NAMALWA (cell line): ENCODE results near the gene PLA2G2F.

Experiments
- DNase-seq: peaks from one replicate; pipeline ENCODE4 v3.0.0-alpha.2; 2015; ENCODE audit warnings: low spot score

The PLA2G2F gene

GRCh38 chr1:20191266-20191825 lies 52.2 kb downstream of the PLA2G2F start:
- DNase-seq: no peak

GRCh38 chr1:20192364-20192763 lies 53.2 kb downstream of the PLA2G2F start:
- no peak for DNase-seq

DNA sequence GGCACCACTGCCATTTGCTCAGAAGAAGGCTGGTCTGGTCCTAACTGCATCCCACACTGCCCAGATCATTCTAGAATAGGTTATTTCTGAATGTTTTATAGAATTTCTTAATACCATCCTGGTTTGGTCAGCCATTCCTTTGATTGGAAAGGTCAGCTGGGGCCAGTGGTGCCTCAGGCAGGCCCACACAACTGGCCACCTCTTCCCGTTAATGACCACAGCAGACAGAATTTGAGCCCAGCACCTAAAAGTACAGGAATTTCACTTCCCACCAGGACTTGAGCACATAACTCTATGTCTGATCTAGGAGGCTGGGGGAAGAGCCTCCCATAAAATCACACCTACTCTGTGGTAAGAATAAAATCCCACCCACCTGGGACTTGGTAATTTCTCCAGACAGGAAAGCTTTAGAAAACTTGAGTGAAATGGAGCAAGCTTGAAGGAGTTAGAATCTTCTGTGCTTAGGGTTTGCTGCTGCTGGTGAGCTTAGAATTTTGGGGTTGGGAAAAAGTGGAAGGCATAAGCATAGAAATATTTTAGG lies 53.8 kb downstream of the PLA2G2F start:
- no peak for DNase-seq

- DNase-seq: no peak
Observed at GRCh38 chr1:20194224-20194623, 55.1 kb downstream of the PLA2G2F start.

- peak; percentile 75 for DNase-seq
Observed at GRCh38 chr1:20194757-20195461, 55.8 kb downstream of the PLA2G2F start.

DNA sequence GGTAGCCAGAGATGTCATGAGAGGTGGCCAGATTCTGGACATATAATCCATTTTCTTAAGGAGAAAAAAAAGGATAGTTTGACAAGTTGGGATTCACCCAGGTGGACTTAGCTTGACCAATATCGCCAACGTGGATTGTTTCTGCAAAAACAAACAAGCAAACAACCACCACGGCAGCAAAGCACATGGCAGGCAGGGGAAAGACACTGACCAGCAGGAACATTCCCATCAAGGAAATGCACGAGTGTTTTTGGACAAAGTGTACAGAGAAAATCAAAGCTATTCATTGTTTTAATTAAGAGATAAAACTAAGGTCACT lies 56.3 kb downstream of the PLA2G2F start:
- DNase-seq: no peak

- no peak for DNase-seq
Observed at GRCh38 chr1:20197329-20197791, 58.2 kb downstream of the PLA2G2F start.

DNA sequence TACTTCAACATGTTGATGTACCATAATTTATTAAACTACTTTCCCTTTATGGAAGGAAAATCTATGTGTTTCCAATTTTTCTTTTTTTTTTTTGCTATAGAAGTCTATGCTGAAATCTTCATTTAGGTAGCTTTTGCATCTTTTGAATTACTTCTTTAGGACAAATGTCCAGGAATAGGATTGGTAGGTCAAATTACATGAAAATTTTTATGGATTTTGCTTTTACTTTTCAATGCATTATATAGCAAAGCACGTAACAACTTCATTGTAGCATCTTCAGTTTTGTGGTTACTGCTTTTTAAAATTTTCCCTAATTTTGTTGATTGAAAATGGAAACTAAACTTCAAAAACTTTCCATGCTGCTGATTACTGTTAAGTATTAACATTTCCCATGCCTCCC lies 59.2 kb downstream of the PLA2G2F start:
- no peak for DNase-seq

DNA sequence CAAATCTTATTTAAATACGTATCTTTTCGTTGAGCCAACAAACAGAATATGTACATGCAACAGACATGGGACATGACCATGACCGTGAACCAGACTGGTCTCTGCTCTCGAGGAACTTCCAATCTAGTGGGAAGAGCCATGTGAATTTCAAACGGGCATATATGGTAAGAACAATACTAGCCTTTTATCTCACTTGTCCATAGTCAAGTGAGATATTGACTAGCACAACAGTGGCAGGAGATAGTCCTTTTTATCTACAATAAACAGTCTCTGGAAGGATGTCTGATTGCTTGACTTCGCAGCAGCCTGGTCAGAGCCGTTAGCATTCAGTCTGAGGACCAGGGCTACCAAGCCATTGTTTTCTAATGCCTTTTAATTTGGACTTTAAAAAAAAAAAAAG lies 59.8 kb downstream of the PLA2G2F start:
- DNase-seq: no peak

DNA sequence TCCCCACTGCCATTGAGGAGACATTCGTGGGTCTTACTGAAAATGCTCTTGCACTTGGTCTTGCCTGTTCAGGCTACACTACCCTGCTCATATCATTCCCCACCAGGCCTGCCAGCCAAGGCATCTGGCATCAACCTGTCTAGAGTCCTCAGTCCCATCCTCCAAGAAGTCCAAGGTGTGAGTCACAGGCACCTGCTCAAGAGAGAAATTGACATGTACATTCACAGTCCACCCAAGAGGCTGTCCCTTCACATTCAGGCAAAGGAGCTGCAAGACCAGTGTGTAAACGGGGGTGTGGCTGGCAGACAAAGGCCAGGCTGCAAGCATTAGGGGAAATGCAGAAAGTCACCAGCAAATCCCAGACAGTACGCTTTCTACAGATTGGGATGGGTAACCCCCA lies 60.3 kb downstream of the PLA2G2F start:
- DNase-seq: no peak

DNA sequence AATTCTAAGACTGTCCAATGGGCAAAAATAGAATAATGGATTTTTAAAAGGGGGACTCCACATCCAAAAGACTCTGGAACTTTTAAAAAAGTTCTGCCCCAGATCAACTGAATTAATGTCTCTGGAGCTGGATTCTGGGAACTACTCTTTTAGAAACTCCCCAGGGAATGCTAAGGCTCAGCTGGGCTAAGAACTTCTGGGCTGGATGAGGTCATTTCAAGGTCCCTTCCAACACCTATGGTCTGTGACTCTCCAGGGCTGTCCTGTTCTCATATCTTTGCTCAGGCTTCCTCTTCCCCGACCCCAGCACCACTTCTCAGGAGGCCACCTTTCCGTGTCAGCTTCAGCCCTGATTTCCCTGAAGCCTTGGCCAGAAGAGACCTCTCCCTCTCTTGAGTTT lies 60.7 kb downstream of the PLA2G2F start:
- no peak for DNase-seq
